NT2/D1 (cell line): ENCODE data around the gene ZNF33A.
"Not testable (repeated sequence)": the region's sequence is repeated elsewhere in the genome, so short reads cannot be mapped to it uniquely, and the experiment has no call there.

Experiments used
- DNase-seq: peaks from one replicate; pipeline ENCODE4 v3.0.0-alpha.2; 2011; ENCODE audit warnings: low read depth, low spot score
- H3K27me3 ChIP-seq: 2 replicates; pipeline ENCODE4 v1.6.0; 2011; ENCODE audit warnings: mild to moderate bottlenecking; ENCODE audit not compliant: insufficient read length, insufficient read depth
- H3K36me3 ChIP-seq: 2 replicates; pipeline ENCODE4 v1.6.1; 2011; ENCODE audit warnings: mild to moderate bottlenecking, low read length, mixed read lengths; ENCODE audit not compliant: insufficient read depth, insufficient read length
- H3K4me1 ChIP-seq: 2 replicates; pipeline ENCODE4 v1.5.1; 2011; ENCODE audit not compliant: insufficient read depth, insufficient read length
- H3K4me3 ChIP-seq: 2 replicates; pipeline ENCODE4 v1.5.1; 2011; ENCODE audit warnings: low read depth; ENCODE audit not compliant: insufficient read length
- H3K9ac ChIP-seq: 2 replicates; pipeline ENCODE4 v1.6.0; 2011; ENCODE audit warnings: low read depth; ENCODE audit not compliant: insufficient read length
- H3K9me3 ChIP-seq: 2 replicates; pipeline ENCODE4 v1.5.1; 2011; ENCODE audit warnings: mild to moderate bottlenecking, low read length; ENCODE audit not compliant: insufficient read depth
- SUZ12 ChIP-seq: IDR thresholded peaks from 2 replicates; pipeline ENCODE4 v1.6.1; 2011; ENCODE audit not compliant: insufficient read length, insufficient read depth; ENCODE audit errors: extremely low read depth
- YY1 ChIP-seq: IDR thresholded peaks from 2 replicates; pipeline ENCODE4 v1.6.1; 2011; ENCODE audit not compliant: insufficient read length, insufficient read depth
- ZNF274 ChIP-seq: IDR thresholded peaks from 2 replicates; pipeline ENCODE4 v1.6.1; 2011; ENCODE audit warnings: mild to moderate bottlenecking, low read depth, low read length

ZNF33A gene

DNA sequence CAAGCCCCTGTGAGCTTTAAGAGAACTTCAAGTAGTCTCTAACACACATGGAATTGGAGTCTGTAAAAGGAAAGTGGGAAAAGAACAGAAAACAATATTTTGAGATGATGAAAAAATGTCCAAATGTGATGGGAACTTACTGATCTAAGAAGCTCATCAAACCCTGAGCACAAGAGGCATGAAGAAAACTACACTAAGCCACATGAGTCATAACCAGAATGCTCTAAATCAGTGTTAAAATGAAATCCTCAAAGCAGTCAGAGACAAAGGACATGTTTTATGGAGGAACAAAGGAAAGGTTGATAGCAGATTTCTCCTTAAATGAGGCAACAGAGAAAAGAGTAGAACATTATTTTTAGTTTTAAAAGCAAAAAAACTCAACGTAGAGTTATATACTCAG lies 37.2 kb downstream of the ZNF33A start:
- TF ChIP-seq SUZ12 (no peak), YY1 (no peak), ZNF274 (no peak)
- H3K27me3 ChIP-seq = no peaks in the 10 kb centered on the region
- H3K4me1 ChIP-seq = no peaks in the 10 kb centered on the region
- H3K36me3 ChIP-seq = peaks cover 8% of the 10 kb centered on the region
- peaks cover 7% of the 10 kb centered on the region; the same call in 1 of the 2 replicates for H3K9me3 ChIP-seq
- DNase-seq = no peak
- no peak overlapping the region for H3K9ac ChIP-seq
- H3K4me3 ChIP-seq = no peak overlapping the region

- Histone ChIP-seq H3K4me3 (no peak overlapping the region), H3K27me3 (no peaks in the 10 kb centered on the region), H3K4me1 (no peaks in the 10 kb centered on the region), H3K36me3 (peaks cover 23% of the 10 kb centered on the region), H3K9me3 (peaks cover 31% of the 10 kb centered on the region), H3K9ac (no peak overlapping the region)
- DNase-seq = no peak
- no peak for TF ChIP-seq SUZ12
- TF ChIP-seq ZNF274 = no peak
- no peak for TF ChIP-seq YY1
Observed at GRCh38 chr10:38050212-38050611, 39.7 kb downstream of the ZNF33A start.

DNA sequence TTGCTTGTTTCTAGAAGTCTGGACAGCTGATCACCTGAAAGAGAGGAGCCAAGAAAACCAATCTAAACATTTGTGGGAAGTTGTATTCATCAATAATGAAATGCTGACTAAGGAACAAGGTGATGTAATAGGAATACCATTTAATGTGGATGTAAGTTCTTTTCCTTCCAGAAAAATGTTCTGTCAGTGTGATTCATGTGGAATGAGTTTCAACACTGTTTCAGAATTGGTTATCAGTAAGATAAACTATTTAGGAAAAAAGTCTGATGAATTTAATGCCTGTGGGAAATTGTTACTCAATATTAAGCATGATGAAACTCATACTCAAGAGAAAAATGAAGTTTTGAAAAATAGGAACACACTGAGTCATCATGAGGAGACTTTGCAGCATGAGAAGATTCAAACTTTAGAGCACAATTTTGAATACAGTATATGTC lies 43.9 kb downstream of the ZNF33A start:
- Histone ChIP-seq H3K9ac (no peak overlapping the region), H3K4me3 (no peak overlapping the region), H3K27me3 (no peaks in the 10 kb centered on the region), H3K9me3 (peaks cover 56% of the 10 kb centered on the region), H3K36me3 (peaks cover 46% of the 10 kb centered on the region), H3K4me1 (no peaks in the 10 kb centered on the region)
- no peak for DNase-seq
- TF ChIP-seq YY1 (no peak), SUZ12 (no peak), ZNF274 (no peak)

DNA sequence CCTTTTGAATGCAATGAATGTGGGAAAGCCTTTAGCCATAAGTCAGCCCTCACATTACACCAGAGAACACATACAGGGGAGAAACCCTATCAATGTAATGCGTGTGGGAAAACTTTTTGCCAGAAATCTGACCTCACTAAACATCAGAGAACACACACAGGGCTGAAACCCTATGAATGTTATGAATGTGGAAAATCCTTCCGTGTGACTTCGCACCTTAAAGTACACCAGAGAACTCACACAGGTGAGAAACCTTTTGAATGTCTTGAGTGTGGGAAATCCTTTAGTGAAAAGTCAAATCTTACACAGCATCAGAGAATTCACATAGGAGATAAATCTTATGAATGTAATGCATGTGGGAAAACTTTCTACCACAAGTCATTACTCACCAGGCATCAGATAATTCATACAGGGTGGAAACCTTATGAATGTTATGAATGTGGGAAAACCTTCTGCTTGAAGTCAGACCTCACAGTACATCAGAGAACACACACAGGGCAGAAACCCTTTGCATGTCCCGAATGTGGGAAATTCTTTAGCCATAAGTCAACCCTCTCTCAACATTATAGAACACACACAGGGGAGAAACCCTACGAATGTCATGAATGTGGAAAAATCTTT lies 44.9 kb downstream of the ZNF33A start:
- peaks cover 56% of the 10 kb centered on the region for H3K9me3 ChIP-seq
- H3K4me3 ChIP-seq, H3K9ac ChIP-seq, H3K4me1 ChIP-seq, H3K27me3 ChIP-seq, DNase-seq: not testable (repeated sequence)
- H3K36me3 ChIP-seq = peaks cover 44% of the 10 kb centered on the region

DNA sequence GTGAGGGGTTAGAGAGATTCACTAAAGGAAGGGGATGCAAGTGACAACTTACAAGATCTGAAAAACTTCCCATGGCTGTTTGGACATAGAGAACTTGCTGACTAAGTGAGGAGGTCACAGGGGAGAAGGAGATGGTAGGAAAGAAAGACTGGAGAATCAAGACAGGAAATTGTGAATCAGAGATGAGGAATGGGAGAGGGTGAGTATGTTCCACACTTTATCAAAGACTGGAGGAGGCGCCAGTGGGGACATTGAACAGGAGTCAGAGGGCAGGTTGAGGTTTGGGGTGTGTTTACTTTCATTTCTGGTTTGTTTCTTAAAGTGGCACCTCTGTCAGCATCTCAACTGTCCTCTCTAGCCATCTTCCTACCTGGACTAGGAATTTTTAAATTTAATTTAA lies 59.2 kb downstream of the ZNF33A start:
- H3K4me1 ChIP-seq = not testable (repeated sequence)

DNA sequence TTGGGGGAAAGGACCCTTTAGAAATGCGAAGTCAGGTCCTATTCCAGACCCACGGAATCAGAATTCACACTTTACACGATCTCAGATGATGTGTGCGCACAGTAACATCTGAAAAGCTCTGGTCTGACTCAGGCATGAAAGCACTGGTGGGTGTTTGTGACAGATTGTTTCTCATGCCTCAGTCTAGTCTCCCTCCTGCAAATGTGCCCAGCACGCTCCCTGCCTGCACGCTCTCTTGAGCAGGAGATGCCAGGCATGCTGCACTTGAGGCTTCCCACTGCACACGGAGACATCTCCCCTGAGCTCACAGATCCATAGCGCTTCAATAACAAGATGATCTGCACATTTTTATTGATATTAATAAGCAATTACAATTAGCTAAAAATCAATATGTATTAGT lies 60.0 kb downstream of the ZNF33A start:
- no peak overlapping the region for H3K4me3 ChIP-seq

More for the DNA sequence above, 59.2 kb downstream of the ZNF33A start:
- DNase-seq, H3K9me3 ChIP-seq, H3K4me3 ChIP-seq, H3K36me3 ChIP-seq, H3K9ac ChIP-seq, H3K27me3 ChIP-seq: not testable (repeated sequence)

GRCh38 chr10:38072552-38072951 lies 62.1 kb downstream of the ZNF33A start:
- Histone ChIP-seq H3K4me3 (no peak overlapping the region), H3K9me3 (peaks cover 23% of the 10 kb centered on the region; the same call in 1 of the 2 replicates), H3K27me3 (no peaks in the 10 kb centered on the region), H3K36me3 (no peaks in the 10 kb centered on the region), H3K4me1 (no peaks in the 10 kb centered on the region), H3K9ac (no peak overlapping the region)
- TF ChIP-seq SUZ12 = no peak
- TF ChIP-seq ZNF274 = no peak
- no peak for TF ChIP-seq YY1
- no peak for DNase-seq

More for the DNA sequence above, 60.0 kb downstream of the ZNF33A start:
- no peak for DNase-seq
- Histone ChIP-seq H3K9me3 (0 out of 2 replicates have a peak, but pooled peaks cover 4% of the 10 kb centered on the region), H3K9ac (no peak overlapping the region), H3K4me1 (no peaks in the 10 kb centered on the region), H3K27me3 (no peaks in the 10 kb centered on the region), H3K36me3 (no peaks in the 10 kb centered on the region)
- no peak for TF ChIP-seq ZNF274
- no peak for TF ChIP-seq SUZ12
- no peak for TF ChIP-seq YY1

DNA sequence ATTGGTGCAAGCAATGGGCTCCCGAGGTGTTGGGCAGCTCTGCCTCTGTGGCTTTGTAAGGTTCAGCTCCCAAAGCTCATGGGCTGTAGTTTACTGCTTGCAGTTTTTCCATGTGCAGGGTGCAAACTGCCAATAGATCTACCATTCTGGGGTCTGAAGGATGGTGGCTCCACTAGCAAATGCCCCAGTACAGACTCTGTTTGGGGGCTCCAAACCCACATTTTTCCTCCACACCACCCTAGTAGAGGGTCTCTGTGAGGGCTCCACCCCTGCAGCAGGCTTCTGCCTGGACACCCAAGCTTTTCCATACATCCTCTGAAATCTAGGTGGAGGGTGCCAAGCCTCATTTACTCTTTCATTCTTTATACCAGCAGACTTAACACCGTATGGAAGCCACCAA lies 66.2 kb downstream of the ZNF33A start:
- H3K9me3 ChIP-seq = peaks cover 23% of the 10 kb centered on the region; the same call in 1 of the 2 replicates
- H3K27me3 ChIP-seq = no peaks in the 10 kb centered on the region
- no peak for DNase-seq
- no peaks in the 10 kb centered on the region for H3K4me1 ChIP-seq
- no peak overlapping the region for H3K9ac ChIP-seq
- TF ChIP-seq ZNF274 (no peak), SUZ12 (no peak), YY1 (no peak)
- no peak overlapping the region for H3K4me3 ChIP-seq
- no peaks in the 10 kb centered on the region for H3K36me3 ChIP-seq

- DNase-seq, H3K9me3 ChIP-seq, H3K9ac ChIP-seq, H3K27me3 ChIP-seq, H3K4me3 ChIP-seq, H3K4me1 ChIP-seq: not testable (repeated sequence)
- H3K36me3 ChIP-seq = peaks cover 21% of the 10 kb centered on the region
Observed at GRCh38 chr10:38093318-38093717, 82.8 kb downstream of the ZNF33A start.
